C1 segment of cervical spinal cord (tissue), 14 donors: ENCODE measurements around the gene ZFR2.

Experiments used
- DNase-seq, 14 donors: peaks; one replicate each; lab custom pipeline; 2025; lab: John Stamatoyannopoulos, UW

ZFR2 gene

DNA sequence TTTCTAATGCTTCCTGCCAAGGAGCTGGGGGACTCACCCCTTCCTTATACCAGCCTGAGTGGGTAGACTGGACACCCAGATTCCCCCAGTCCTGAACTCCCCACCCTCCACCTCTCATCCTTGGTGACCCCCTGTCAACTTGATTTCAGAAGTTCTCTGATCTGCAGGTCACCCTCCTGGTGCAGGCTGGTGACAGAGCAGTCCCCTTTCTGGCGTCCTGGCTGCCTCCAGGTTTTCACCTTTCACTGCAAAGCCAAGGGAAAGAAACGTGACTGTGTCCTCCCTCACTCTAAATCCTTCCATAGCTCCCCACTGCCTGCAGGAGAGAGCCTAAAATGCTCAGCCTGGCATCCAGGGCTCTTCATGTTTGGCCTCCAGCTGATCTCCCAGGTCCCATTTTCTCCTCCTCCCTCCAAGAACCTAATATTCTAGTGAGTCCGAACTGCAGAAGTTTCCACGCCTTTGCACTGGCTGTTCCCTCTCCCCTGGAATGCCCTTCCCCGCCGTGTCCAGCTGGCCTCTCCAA lies 78.6 kb downstream of the ZFR2 start:
- no peak for DNase-seq

DNA sequence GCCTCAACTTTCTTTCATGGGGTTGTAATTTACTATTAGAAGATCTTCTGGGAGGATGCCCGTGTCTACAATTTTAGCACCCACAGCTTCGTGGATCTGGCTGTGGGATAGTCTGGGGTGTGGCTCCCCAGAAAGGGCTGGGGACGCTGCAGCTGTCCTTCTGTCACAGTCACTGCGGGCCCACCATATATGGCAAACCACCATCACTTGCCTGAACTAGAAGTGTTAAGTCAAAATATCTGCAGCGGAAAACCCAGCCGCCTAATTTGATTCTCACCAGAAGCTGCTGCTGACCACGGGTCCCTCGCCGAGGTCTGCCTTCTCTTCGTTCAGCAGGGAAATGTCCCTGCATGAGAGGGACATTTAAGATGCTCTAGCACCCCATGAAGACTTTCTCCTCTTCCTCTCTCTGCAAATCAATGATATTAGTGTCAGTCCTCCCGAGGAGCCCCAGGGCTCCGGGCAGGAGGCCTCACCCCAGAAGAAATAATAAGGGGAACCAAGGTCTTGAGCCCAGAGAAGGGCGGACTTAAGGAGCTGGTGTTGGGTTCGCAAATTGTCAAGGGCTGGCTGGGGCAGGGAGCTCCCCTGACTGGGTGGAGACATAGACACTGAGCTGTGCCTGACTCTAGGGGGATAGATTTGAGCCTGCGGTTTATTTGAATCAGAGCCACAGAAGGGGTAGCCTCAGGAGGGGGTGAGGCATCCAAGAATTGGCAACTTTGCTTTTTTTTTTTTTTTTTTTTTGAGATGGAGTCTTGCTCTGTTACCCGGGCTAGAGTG lies 79.7 kb downstream of the ZFR2 start:
- DNase-seq = no peak

DNA sequence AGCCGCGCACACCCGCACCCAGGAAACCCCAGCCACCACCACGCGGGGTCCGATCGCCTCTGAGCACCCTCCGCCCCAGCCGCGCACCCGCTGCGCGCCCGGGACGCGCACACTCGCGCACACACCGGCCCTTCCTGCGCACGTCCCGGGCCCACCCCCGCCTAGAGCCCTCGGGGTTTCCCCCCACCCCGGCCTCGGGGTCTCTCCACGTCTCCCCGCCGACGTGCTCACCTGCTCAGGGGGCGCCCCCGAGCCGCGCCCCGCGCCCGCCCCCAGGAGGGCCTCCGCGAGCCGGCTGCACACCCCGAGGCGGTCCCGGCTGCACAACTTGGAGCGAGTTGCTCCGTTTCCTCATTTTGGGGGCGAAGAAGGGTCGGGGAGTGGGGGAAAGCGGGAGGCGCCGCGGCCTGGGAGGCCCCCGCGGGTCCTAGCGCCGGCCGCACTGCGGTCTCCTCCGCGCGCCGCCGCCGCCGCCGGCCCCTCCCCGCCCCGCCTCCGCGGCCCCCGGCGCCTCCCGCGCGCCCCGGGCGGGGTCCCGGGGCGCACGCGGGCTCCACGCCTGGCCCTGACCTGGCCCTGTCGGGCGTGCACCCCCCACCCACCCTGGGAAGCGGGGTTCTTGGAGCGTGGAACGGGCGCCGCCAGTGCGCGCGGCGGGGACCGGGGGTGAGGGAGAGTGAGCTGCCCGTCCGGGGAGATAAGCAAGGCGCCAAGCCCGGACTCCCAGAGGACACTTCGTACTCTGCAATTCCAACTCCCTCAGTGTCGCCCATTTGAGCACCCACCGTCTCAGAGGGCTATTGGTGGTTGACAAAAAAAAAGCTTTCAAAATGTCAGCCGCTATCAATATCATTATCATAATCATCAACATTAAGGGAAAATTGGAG lies 82.7 kb downstream of the ZFR2 start, which contains the start of gene MATK:
Gene MATK, minus strand, starts transcription at position 444 of the 887 bp plus-strand sequence. CDS start 1,246 bp downstream, outside the sequence.
- no peak for DNase-seq

DNA sequence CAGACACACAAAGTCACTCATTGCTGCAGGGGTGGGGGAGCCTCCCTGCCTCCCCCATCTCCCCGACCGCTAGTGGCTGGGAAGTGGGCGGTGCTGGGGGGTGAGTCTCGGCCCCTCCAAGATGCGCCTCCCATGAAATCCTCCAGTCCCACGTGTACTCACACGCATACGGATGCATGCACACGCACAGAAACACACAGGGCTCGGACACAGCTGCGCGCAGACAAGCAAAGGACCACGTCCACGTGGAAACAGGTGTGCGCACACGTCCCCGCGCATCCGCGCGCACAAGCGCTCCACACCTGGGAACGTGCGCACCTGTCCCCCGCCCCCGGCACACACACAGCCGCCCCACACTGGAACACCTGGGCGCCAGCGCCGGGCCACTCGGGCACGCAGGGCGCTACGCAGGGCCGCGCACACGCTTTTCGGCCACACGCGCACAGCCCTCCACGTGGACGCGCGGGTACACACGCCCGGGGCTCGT lies 83.3 kb downstream of the ZFR2 start:
- DNase-seq = no peak

DNA sequence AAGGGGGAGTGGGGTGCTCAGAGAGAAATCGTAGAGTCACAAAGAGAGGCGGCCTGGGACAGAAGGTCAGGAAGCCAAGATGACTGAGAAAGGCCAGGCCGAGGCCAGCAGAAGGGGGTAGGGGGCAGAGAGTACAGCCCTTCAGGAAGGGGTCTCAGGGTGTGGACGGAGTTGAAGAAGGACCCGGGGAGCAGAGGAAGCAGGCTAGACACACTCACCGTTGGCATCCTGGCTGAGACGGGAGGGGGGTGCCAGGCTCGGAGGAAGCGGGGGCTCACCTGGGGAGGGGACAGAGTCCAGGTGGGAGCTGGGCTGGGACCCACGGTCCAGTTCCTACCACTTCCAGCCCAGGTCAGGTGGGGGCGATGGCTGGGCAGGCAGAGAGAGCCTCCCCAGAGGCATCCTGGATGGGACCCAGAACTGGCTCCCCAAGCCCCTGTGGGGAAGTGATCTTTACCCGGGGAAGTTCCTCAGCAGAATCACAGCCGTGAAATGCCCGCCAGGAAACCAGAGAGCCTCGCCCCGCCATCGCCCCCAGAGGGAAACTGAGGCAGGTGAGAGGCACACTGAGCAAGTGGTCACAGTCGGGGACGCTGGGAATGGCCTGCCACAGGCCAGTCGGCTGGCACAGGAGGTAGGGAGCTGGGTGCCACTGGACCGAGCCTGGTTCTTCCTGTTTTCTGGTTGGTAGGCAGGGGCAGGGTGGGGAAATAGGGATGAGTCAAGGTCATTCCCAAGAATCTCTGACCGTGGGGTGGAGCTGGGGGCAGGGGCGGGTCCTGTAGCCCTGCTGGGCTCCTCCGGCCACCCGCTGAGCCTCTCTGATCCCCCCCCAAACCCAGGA lies 84.0 kb downstream of the ZFR2 start:
- DNase-seq = no peak

DNA sequence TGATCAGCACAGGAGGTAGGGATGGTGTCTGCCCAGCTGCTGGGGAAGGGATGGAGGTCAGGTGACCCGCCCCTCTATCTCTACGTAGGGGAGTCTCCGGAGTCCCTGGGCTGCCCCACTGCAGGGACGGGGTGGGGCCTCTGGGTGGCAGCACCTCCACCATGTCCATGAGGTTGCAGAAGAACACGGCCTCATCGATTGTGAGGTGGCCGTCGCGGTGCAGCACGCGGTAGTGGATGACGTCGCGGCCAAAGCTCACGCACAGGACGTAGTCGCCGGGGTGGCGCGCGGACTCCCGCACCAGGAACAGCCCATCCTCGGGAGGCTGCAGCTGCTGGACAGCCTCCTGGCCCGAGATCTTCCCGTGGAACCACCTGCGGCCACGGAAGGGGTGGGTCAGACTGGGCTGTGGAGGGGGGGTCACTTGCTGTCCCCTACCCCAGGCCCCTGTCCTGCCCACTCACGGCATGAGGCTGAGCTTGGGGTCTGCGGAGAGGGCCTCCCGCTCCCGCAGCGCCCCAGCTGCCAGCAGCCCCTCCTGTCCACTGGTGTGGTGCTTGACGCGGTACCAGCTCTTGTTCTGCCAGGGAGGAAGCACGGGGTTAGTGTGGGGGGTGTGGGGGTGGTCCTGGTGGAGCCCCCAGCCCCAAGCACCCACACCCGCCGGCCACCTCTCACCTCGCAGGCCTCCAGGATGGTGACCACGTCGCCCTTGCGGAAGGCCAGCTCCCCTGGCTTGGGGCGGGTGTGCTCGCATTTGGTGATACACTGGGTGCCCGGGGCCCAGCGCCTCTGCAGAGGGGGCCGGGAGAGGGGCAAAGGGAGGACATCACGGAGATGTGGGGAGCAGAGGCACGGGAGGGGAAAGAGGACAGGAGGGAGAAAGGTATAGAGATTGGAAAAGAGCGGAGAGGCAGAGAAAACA lies 84.9 kb downstream of the ZFR2 start:
- no peak for DNase-seq

DNA sequence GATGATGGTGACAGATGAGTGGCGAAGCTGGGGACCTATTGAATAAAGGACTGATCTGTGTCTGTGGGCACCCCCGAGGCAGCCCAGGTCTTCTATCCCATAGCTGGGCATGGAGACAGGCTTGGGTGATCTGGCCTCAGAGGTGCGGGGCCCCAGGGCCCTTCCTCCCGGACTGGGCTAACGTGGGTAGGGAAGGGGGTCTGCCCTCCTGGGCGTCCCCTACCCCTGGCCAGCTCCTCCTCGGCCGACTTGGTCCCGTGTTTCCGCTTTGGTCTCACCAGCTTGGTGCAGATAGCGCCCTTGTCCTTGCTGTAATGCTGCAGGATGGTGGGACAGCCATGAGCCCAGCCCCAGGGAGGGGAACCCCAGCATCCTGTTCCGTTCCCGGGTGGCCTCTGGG lies 85.9 kb downstream of the ZFR2 start:
- DNase-seq = no peak

DNA sequence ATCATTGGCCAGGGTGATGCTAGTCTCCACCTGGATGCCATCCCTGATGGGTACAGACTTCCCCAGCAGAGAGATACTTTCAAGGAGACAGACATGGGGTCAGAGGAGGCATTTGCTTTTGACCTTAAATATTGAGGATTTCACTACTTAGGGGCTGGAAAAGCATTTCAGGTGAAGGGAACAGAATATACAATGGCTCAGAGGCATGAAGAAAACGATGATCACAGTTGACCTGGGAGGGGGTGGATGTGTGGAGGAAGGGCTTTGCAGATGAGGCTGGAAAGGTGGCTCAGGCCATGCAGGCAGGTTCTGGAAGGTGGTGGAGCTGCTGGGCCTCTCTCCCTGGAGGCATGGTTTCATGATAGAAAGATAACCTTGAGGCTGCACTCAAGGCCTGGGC lies 86.5 kb downstream of the ZFR2 start:
- no peak for DNase-seq

DNA sequence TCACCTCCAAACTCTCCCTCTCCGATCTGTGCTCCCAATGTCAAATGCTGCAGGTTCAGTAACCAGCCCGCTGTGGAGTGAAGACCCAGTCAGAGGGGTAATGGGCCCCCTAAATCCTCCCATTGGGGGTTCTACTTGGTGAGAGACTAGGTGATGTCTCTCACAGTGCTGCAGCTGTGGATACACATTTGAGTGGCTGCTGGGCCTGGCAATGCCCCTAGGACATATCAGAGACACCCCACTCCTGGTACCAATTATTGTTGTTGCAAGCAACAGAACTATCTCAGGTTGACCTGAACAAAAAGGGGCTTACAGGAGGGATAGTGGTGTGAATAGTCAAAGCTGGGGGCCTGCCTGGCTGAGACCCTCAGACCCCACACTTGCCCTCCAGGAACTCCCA lies 87.2 kb downstream of the ZFR2 start:
- DNase-seq = no peak

DNA sequence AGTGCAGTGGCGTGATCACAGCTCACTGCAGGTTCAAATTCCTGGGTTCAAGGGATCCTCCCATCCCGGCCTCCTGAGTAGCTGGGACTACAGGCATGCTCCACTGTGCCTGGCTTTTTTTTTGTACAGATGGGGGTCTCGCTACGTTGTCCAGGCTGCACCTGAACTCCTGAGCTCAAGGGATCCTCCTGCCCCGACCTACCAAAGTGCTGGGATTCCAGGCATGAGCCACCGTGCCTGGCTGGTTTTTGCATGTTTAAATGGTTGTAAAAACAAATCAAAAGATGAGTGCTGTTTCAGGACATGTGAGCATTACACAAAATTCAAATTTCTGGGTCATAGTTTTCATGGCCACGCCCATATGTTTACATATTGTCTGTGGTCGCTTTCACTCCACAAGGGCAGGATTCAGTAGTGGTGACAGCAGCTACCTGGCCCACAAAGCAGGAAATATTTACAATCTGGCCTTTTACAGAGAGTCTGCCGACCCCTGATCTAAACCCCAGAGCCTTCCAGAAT lies 88.0 kb downstream of the ZFR2 start:
- DNase-seq = no peak

DNA sequence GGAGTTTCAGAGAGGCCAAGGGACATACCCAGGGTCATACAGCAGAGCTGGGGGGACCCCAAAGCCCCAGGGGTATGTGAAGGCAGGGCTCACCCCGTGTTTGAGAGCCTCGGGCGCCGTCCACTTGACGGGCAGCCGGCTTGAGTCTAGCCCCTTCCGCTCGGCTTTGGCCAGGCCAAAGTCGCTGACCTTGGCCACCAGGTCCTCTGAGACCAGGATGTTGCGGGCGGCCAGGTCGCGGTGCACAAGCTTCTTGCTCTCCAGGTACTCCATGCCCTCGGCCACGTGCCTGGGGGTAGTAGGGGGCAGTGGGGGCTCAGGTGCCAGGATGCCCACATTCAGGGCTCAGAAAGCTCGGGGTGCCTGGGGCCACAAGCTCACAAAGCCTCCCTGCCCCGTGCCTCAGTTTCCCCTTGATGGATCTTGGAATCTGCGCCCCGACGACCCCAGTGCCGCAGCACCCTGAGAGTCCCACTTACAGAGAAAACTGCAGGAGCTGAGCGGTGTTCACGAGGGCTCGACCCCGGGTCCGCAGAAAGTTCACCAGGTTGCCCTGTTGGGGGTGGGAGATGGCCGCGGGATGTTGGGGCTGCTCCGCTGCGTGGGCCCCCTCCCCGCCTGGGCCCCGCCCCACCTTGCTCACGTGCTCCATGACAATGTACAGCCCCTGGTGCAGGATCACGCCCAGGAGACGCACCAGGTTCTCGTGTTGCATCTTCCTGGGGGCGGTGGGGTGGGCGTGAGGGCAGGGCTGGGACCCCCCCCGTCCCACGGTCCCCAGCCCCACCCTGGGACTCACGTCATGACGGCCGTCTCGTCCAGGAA lies 89.7 kb downstream of the ZFR2 start:
- DNase-seq = no peak

DNA sequence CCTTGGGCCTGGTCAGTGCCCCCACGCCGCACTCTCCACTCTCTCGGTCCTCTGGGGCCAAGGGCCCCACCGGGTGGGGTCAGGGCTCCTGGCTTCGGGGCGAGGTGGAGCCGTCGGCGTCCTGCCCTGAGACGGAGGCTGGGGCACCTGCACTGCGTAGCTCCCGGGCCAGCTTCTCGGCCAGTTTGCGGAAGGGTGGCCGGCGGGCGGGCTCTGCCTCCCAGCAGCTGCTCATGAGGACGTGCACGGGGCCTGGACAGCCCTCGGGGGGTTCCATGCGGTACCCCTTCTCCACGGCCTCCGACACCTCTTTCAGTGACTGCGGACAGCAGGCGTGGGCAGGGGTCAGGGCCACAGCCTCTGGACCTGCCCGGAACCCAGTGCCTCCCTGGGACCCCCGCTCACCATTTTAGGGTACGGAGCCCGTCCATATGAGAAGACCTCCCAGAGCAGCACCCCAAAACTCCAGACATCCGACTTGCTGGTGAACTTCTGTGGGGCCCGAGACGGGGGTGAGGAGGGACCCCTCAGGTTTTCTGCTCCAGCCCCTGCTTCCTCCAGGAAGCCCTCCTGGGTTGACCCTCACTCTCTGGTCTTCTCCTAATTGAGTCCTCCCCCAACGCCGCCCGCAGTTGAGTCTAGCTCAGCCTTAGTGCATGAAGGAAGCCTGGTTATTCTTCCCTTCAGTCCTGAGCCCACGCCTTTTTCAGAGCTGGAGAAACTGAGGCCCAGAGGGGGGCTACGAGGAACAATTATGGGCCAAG lies 90.6 kb downstream of the ZFR2 start:
- DNase-seq = no peak

DNA sequence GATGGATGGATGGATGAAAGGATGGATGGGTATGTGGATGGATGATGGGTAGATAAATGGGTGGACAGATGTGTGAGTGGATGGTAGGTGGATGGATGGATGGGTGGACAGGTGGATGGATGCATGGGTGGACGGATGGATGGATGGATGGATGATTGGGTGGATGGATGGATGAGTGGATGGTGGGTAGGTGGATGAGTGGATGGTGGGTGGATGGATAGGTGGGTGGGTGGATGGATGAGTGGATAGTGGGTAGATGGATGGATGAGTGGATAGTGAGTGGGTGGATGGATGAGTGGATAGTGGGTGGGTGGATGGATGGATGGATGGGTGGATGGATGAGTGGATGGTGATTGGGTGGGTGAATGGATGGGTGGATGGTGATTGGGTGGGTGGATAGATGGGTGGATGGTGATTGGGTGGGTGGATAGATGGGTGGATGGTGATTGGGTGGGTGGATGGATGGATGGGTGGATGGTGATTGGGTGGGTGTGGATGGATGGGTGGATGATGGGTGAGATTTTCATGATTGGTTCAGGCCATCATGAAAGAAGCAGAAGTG lies 92.3 kb downstream of the ZFR2 start:
- DNase-seq = no peak

DNA sequence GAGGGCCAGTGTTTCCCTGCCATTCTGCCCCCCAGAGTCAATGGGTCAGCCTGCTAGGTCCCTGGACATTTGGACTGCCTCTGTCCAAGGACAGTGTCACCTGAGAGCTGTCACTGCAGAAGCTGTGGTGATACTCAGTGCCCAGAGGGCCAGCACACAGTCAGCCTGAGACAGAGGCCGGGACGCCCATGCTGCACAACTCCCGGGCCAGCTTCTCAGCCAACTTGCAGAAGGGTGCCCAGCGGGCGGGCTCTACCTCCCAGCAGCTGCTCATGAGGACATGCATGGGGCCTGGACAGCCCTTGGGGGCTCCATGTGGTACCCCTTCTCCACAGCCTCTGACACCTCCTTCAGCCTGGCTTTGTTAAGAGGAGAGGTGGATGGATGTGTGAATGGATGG lies 93.0 kb downstream of the ZFR2 start:
- no peak for DNase-seq

DNA sequence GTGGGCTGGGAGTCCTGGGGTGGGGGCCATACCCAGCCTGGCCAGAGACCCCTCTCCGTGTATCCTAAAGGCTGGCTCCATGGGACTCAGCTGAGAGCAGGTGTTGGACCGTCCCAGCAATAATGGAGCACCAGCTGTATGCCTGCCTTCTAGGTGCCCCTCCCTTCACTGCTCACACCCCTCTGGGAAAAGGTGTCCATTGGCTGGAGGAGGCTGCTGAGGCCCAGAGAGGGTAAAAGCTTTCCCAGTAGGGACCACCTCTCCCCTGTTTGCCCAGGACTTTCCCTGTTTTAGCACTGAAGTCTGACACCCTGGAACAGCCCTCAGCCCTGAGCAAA lies 93.5 kb downstream of the ZFR2 start:
- DNase-seq = no peak

DNA sequence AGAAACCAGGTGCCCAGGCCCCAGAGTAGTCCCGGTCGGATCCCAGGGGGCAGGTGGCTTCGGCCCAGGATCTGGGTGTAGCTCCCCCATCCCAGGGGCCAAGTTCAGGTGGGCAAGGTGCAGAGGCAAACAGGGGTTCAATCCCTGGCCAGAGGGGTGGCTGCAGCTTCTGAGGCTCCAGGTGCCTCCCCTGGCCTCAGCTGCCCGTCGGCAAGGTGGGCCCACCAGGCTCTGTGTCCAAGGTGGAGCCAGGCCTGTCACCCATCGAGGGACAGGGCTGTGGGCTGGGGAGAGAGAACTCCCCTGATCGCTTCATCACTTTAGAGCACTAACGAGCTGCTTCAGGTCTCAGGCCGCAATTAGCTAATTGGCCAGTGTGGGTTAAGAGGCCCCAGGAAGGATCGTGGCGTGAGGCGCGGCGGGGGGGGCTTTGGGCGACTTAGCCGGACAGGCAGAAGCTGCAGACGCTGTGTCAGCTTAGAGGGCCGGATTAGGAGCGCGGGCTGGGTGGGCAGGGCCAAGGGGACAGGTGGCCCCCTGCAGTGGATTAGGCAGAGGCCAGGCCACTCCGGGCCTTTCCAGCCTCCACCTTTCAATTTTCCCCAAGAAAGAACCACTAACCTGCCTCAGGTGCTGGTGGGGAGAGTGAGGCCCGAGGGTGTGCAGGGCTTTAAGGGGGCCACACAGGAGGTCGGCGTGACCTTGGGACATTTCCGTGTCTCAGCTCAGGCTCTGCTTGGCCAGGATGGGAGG lies 94.0 kb downstream of the ZFR2 start:
- DNase-seq = no peak

DNA sequence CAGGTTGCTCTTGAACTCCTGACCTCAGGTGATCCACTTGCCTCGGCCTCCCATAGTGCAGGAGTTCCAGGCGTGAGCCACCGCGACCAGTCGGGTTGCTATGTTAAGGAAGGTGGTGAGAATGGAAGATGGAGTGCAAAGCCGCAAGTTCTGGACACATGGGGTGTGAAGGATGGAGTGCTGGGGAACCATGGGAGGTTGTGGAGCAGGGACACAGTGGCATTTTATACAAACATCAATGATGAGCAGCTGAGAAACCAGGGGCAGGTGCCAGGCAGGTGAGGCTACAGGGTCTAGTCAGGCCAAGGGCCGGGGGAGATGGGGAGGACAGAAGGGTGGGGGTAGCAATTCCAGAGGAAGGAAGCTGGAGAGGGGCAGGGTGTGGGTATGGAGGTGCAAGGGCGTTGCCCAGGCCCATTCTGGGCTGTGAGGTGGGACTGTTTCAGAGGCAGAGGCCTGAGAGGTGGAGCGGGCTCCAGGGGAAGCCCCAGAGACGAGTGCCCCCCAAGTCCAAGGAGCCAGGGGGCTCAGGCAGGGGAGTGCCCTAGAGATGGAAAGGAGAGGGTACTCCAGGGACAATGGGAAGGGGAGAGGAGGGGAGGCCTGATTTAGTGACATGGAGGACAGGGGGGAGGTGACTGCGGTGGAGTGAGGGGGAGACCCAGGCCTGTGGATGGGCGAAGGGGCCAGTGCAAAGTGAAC lies 94.9 kb downstream of the ZFR2 start:
- no peak for DNase-seq
